Measurements from ENCODE around the gene USP13.

- TF ChIP-seq EZH2 (IDR thresholded peaks at IDR 0.05; ENCODE audit: borderline replicate concordance, insufficient read depth, low read depth, low read length, poor library complexity, severe bottlenecking): no peak
- TF ChIP-seq, protein P1, sequence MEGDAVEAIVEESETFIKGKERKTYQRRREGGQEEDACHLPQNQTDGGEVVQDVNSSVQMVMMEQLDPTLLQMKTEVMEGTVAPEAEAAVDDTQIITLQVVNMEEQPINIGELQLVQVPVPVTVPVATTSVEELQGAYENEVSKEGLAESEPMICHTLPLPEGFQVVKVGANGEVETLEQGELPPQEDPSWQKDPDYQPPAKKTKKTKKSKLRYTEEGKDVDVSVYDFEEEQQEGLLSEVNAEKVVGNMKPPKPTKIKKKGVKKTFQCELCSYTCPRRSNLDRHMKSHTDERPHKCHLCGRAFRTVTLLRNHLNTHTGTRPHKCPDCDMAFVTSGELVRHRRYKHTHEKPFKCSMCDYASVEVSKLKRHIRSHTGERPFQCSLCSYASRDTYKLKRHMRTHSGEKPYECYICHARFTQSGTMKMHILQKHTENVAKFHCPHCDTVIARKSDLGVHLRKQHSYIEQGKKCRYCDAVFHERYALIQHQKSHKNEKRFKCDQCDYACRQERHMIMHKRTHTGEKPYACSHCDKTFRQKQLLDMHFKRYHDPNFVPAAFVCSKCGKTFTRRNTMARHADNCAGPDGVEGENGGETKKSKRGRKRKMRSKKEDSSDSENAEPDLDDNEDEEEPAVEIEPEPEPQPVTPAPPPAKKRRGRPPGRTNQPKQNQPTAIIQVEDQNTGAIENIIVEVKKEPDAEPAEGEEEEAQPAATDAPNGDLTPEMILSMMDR (IDR thresholded peaks at IDR 0.05): no peak
These were observed 148.4 kb downstream of the USP13 start for GRCh38 chr3:179801263-179801662.
